Activated CD8-positive, alpha-beta T cell treated with anti-CD3 and anti-CD28 coated beads for 36 hours (primary cell): ENCODE measurements around the gene DYDC2. TPM values are rescaled to one million over a fixed set of nuclear protein-coding genes. Genes with fewer than 3 reads are reported as not detected.

Experiments used
- total RNA-seq, 2 experiments: library from RNA; stranded (reverse); gene quantifications; one replicate each; pipeline ENCODE4 v1.2.3, GENCODE V29; 2021

The DYDC2 gene
- total RNA-seq, 2 experiments from 2014 or later = 0.70 TPM; not detected in 1

Other genes with a start within 250 kb of the DYDC2 start
- not detected for gene PLAC9, start 224.1 kb upstream of the DYDC2 start, total RNA-seq
- 100 to 1,000 TPM; 226 to 238 TPM for gene ANXA11, start 151.2 kb upstream of the DYDC2 start, total RNA-seq
- gene MAT1A, start 67.1 kb upstream of the DYDC2 start, total RNA-seq = not detected
- gene DYDC1, start within 50 bp of the DYDC2 start, total RNA-seq = not detected
- gene PRXL2A, start 51.8 kb downstream of the DYDC2 start, total RNA-seq = 10 to 100 TPM; 21.0 to 22.7 TPM
- 10 to 100 TPM; 43.9 to 45.5 TPM for gene TSPAN14, start 97.5 kb downstream of the DYDC2 start, total RNA-seq
- gene SH2D4B, start 181.1 kb downstream of the DYDC2 start, total RNA-seq = under 1 TPM; 0.11 to 0.20 TPM